Cardiac fibroblast (primary cell): Measurements from ENCODE around the gene TMEM143.
"Not testable (repeated sequence)": the region's sequence is repeated elsewhere in the genome, so short reads cannot be mapped to it uniquely, and the experiment has no call there.

Experiments used
- DNase-seq, 2 donors: peaks; one replicate each; pipeline versions ENCODE4 v3.0.0 to v3.0.0-alpha.2; 2010; ENCODE audit warnings: low read depth in 2 of 2
- H3K4me3 ChIP-seq, 2 donors: replicated peaks in 1 of 2; 1 replicate in 1 of 2; 2 replicates in 1 of 2; pipeline ENCODE4 v1.5.1; 2011; ENCODE audit warnings: low read depth in 2 of 2, low read length in 2 of 2, mild to moderate bottlenecking in 2 of 2, moderate library complexity in 1 of 2
- TF ChIP-seq, protein P1 (sequence below): IDR thresholded peaks from one replicate; pipeline ENCODE4 v1.5.1; 2011; ENCODE audit warnings: low read depth, mild to moderate bottlenecking, low read length, inconsistent platforms

The TMEM143 gene

DNA sequence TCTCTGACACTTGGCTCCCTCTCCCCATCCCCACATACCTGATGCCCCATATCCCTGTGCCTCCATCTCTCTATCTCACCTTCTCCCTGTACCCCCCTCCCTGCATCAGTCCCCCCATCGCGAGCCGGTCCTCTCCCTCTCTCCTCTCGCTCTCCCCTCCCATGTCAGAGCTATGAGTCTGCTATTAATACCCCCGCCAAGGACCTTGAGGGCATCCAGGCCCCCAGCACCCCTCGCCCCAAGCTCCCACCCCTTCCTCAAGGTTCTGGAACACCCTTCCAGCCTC lies 31.4 kb upstream of the TMEM143 start:
- TF ChIP-seq, protein P1, sequence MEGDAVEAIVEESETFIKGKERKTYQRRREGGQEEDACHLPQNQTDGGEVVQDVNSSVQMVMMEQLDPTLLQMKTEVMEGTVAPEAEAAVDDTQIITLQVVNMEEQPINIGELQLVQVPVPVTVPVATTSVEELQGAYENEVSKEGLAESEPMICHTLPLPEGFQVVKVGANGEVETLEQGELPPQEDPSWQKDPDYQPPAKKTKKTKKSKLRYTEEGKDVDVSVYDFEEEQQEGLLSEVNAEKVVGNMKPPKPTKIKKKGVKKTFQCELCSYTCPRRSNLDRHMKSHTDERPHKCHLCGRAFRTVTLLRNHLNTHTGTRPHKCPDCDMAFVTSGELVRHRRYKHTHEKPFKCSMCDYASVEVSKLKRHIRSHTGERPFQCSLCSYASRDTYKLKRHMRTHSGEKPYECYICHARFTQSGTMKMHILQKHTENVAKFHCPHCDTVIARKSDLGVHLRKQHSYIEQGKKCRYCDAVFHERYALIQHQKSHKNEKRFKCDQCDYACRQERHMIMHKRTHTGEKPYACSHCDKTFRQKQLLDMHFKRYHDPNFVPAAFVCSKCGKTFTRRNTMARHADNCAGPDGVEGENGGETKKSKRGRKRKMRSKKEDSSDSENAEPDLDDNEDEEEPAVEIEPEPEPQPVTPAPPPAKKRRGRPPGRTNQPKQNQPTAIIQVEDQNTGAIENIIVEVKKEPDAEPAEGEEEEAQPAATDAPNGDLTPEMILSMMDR = no peak
- DNase-seq = no peak
- H3K4me3 ChIP-seq = no peak overlapping the region

DNA sequence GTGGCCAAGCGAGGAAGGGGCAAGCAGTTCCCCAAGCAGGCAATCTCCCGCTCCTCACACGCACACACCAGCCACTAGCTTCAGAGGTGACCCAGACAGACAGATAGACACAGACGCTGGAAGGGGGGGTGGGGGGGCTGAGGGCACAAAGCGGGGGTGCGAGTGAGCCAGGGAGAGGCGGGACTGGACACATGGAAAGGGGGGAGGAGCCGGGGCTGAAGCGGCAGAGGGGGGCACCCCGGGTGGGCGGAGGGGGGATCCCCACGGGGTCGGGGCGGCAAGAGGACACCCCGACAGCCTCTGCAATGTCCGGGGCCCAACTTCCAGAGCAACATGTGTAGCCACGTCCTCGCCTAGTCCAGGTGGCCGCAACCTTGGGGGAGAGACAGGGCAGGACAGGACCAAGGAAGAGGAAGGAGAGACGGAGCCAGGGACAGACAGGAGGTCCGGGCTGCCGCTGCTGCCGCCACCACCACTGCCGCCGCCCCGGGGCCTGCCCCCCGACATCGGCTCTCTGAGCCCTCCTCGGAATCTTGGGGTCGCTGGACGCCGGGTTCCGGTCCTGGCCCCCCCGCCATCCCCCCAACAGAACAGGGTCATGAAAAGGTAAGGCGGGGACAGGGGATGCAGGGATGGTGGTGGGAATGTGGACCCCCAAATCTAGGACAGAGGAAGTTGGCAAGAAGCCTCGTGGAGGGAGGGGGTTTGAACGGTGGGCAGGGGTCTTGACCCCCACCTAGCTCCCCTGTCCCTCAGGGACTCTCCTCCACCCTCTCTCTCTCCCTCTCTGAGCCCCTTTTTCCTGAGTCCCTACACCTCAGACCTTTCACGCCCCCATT lies 30.8 kb upstream of the TMEM143 start:
- TF ChIP-seq, protein P1 = no peak

GRCh38 chr19:48393559-48394330 lies 30.0 kb upstream of the TMEM143 start, which contains the start of gene GRIN2D:
TSS of gene GRIN2D (plus strand) at chr19:48393668. CDS start at chr19:48398393, 4,725 bp downstream.
- DNase-seq = peak; percentile 29 to 53
- H3K4me3 ChIP-seq = peak within 1 kb of the TSS; percentile 19 to 28

More for the DNA sequence above, 30.8 kb upstream of the TMEM143 start:
- no peak overlapping the region for H3K4me3 ChIP-seq
- no peak for DNase-seq

DNA sequence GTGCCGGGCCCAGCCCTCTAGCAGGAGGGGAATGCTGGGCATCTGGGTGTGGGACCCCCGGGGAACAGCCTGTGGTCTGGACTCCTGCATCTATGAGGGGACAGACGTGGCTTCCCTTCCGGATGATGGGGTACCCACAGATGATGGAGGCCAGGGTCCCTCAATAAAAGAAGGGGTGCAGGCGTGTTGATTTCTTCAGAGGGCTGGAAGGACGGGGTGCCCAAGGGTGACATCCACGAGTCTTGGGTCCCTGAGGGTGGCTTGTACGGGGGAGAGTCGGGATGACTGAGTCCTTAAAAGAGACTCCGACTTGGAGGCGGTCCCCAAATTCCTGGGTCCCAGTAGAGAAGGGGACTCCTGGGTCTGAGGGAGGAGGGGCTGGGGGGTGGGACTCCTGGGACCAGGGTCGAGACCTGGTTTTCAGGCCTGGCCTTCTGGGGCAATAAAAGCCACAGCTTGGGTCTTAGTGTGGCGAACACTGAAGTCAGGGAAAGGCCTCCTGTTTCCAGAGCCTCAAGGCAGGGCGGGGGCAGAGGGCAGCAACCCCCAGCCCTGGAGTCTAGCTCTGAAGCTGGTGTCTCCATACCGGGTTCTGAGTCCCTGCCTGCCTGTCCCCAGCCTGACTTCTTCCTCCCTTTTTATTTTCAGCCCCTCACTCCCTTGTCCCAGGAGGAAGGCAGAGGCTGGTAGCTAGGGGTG lies 29.3 kb upstream of the TMEM143 start:
- peak overlapping the region in 1 of 2 donors; percentile 28 for H3K4me3 ChIP-seq
- no peak for DNase-seq
- TF ChIP-seq, protein P1 = no peak

More at GRCh38 chr19:48393559-48394330, 30.0 kb upstream of the TMEM143 start, which contains the start of gene GRIN2D:
- TF ChIP-seq, protein P1 = no peak

- not testable (repeated sequence) for DNase-seq, H3K4me3 ChIP-seq
Measured at GRCh38 chr19:48392006-48392344, 28.2 kb upstream of the TMEM143 start.

DNA sequence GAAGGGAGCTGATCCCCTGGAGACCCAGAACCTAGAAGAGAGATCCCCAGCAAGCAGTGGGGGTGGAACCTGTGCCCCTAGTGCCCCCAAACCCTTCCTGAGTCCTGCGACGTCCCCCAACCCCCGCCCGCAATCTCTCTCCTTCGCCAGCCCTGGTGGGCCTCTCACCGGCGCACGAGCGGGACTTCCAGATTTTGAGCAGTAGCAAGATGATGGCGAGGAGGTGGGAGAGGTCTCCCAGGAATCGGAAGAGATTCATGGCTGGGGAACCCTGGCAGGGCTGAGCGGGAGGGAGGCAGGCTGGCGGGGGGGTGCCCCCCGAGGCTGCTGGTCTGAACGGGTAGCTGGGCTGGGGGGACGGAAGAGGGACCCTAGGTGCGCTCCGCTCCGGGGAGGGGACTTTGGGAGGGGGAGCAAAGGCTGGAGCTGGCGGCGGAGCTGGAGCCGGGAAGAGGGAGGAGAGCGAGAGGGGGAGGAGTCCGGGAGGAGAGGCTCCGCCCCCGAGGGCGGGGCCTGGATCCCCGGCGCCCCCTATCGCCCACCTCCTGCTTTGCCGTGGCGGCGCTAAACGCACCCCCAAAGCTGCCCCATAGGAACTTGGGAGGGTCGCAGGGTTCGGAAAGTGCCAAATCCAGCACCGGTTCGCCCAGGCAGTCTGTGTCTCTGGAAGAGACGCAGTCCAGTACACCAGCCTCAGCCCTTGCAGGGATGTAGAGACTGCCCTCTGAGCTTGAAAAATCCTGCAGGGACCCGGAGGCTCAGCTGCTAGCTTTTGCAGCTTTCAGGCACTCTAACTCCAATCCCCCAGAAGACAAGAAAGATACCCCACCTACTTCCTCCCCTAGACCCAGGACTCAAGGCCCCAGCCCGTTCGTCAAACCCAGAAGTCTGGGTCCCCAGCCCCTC lies 27.6 kb upstream of the TMEM143 start, which contains the start of gene KDELR1:
Gene KDELR1, minus strand, starts transcription at position 452 of the 906 bp plus-strand sequence. Its CDS starts 193 bp downstream, at position 259.
- H3K4me3 ChIP-seq = peak within 1 kb of the TSS; percentile 96
- peak; percentile 77 to 83 for DNase-seq
- TF ChIP-seq, protein P1 = peak; percentile 93
